Stimulated activated CD8-positive, alpha-beta memory T cell treated with anti-CD3 and anti-CD28 coated beads, Interleukin-15, amount 100 ng/mL, for 4 hours (primary cell): ENCODE measurements around the gene PLPP3.
"Not testable (repeated sequence)": the region's sequence is repeated elsewhere in the genome, so short reads cannot be mapped to it uniquely, and the experiment has no call there.

Experiments used
- DNase-seq, 2 donors: peaks; one replicate each; pipeline ENCODE4 v3.0.0-alpha.2; 2020; ENCODE audit warnings: low read depth in 2 of 2

Gene PLPP3

GRCh38 chr1:56578963-56579875, at the start of gene PLPP3:
PLPP3 (minus strand) TSS chr1:56579563; CDS start chr1:56579016, 547 bp downstream.
- no peak for DNase-seq

GRCh38 chr1:56627636-56628039, 48.3 kb upstream of the PLPP3 start:
- DNase-seq: no peak

GRCh38 chr1:56627019-56627635, 47.8 kb upstream of the PLPP3 start:
- DNase-seq: no peak

- DNase-seq: no peak
Observed at GRCh38 chr1:56626546-56626945, 47.2 kb upstream of the PLPP3 start.

- no peak for DNase-seq
Observed at GRCh38 chr1:56625819-56626440, 46.6 kb upstream of the PLPP3 start.

- no peak for DNase-seq
Observed at GRCh38 chr1:56617141-56617540, 37.8 kb upstream of the PLPP3 start.

GRCh38 chr1:56610770-56611169, 31.4 kb upstream of the PLPP3 start:
- DNase-seq: not testable (repeated sequence)

GRCh38 chr1:56610097-56610496, 30.7 kb upstream of the PLPP3 start:
- DNase-seq: not testable (repeated sequence)

GRCh38 chr1:56595397-56596191, 16.2 kb upstream of the PLPP3 start:
- DNase-seq: not testable (repeated sequence)

GRCh38 chr1:56591909-56592308, 12.5 kb upstream of the PLPP3 start:
- no peak for DNase-seq

- DNase-seq: no peak
Observed at GRCh38 chr1:56590520-56591011, 11.2 kb upstream of the PLPP3 start.

- DNase-seq: no peak
Observed at GRCh38 chr1:56589369-56589768, 10.0 kb upstream of the PLPP3 start.

GRCh38 chr1:56586502-56586901, 7.1 kb upstream of the PLPP3 start:
- DNase-seq: no peak

GRCh38 chr1:56585985-56586384, 6.6 kb upstream of the PLPP3 start:
- DNase-seq: no peak

- DNase-seq: no peak
Observed at GRCh38 chr1:56584910-56585528, 5.7 kb upstream of the PLPP3 start.

- no peak for DNase-seq
Observed at GRCh38 chr1:56583957-56584468, 4.7 kb upstream of the PLPP3 start.

GRCh38 chr1:56580771-56581170, 1.4 kb upstream of the PLPP3 start:
- DNase-seq: no peak

- no peak for DNase-seq
Observed at GRCh38 chr1:56578138-56578962, 1.0 kb downstream of the PLPP3 start.

- DNase-seq: no peak
Observed at GRCh38 chr1:56577406-56578137, 1.8 kb downstream of the PLPP3 start.
